Activated CD4-positive, alpha-beta T cell treated with anti-CD3 and anti-CD28 coated beads for 24 hours (primary cell): ENCODE data around the gene FBXO42.
"Not testable (repeated sequence)": the region's sequence is repeated elsewhere in the genome, so short reads cannot be mapped to it uniquely, and the experiment has no call there.

Experiments used
- DNase-seq, 2 donors: peaks; one replicate each; pipeline ENCODE4 v3.0.0-alpha.2; 2020; ENCODE audit warnings: low read depth in 2 of 2

Gene FBXO42

DNA sequence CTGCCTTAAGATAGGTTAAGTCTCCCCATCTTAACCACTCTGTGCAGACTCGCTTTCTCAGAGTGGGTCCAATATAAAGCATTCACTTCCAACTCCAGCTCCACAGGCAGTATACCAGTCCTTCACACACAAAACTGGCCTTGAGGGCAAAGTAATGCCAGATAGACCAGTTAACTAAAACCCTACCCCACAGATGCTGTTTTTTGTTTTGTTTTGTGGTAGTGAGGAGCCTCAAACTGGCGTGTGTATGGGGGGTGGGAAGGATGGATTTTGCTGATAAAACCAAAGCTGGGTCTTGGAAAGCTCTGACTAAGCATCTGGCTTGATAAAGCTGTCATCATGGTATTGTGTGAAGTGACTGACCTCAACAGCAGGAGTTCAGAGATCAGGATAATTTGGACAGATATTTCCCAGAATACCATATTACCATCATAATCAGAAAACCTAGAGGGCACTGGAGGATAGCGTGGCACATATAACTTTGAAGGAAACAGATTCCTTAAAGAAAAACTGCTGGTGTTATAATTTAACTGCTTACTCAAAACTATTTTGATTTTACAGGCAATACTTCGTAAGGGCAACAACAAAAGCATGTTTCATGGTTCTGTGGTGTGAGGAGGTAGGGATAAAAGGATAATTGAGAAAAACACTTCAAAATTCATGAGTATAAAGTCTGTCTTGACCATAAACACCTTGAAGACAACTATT, 85.7 kb downstream of the FBXO42 start:
- no peak for DNase-seq

DNA sequence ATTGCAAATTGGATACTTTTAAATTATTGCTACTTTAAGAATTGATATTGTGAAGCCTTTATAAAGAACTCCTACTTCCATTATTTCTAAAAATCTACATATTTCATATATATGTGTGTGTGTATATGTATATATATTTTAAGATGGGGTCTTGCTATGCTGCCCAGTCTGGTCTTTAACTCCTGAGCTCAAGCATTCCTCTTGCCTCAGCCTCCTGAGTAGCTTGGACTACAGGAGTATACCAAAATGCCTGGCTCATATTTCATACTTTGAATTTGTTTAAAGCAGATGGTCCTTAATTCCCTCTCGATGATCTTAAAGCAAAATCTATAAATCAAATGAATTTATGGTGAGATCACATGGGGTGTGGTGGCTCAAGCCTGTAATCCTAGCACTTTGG, 90.2 kb downstream of the FBXO42 start:
- DNase-seq = no peak

GRCh38 chr1:16260814-16261213, 91.5 kb downstream of the FBXO42 start:
- DNase-seq = no peak

DNA sequence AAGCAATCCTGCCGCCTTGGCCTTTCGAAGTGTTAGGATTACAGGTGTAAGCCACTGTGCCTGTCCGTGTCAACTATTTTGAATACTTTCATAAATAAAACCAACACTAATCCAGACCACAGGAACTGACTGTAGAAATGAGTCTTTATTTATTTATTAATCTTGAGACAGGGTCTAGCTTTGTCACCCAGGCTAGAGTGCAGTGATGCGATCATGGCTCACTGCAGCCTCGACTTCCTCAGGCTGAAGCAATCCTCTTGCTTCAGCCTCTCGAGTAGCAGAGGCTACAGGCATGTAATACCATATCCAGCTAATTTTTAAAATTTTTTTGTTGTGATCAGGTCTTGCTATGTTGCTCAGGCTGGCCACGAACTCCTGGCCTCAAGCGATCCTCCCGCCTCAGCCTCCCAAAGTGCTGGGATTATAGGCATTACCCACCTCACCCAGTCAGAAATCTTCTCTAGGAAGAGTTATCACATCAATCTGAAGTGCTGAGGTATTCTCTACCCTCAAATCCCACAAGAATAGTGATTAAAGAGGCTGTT, 93.6 kb downstream of the FBXO42 start:
- DNase-seq = no peak

GRCh38 chr1:16257968-16258367, 94.3 kb downstream of the FBXO42 start:
- DNase-seq = no peak

GRCh38 chr1:16257556-16257955, 94.7 kb downstream of the FBXO42 start:
- not testable (repeated sequence) for DNase-seq

- DNase-seq = no peak
Observed at GRCh38 chr1:16256478-16256877, 95.8 kb downstream of the FBXO42 start.

GRCh38 chr1:16254263-16254928, 97.9 kb downstream of the FBXO42 start:
- no peak for DNase-seq

DNA sequence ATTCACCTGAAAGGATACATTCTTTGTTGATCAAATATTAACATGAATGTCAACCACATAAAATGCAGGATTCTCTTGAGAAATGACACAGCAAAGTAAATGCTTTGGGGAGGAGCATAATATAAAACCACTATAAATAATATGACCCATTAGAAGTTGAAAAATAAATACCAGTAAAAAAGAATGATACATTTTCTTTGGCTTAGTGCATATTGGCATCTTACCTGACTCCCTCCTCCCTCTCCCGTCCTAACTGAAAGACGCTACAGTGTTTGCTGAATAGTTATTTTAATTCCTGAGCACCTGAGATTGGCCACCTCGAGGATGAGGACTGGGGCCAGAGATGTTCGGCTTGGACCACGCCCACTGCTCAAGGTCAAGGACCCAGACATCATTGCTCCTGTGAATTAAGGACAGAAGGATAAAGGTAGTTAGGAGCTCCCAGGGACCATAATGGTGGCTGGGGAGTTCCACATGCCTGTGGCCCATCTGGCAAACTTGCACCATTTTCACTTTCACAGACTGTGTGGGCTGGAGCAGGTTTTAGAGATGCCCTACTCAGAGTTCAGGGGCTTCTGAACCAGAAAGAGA, 98.9 kb downstream of the FBXO42 start:
- DNase-seq = no peak

- no peak for DNase-seq
Observed at GRCh38 chr1:16252912-16253311, 99.4 kb downstream of the FBXO42 start.

DNA sequence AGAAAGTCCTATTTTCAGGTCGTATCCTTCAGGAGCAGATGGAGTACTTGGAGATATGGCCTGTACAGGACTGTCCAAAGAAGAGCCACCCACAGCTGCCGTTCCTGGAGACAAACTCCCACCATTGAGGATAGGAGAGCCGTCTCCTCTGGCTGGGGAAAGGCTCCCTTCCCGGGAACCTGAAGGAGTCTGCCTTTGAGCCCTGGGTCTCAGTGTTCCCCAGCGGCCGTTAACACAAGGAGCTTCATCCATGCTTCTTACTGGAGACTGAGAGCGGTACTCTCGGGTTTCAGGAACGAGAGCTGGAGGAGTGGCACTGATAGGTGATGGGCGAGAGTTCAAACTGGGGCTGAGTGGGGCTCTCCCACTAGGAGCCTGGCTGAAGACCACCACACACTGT, 100.9 kb downstream of the FBXO42 start:
- DNase-seq = no peak

DNA sequence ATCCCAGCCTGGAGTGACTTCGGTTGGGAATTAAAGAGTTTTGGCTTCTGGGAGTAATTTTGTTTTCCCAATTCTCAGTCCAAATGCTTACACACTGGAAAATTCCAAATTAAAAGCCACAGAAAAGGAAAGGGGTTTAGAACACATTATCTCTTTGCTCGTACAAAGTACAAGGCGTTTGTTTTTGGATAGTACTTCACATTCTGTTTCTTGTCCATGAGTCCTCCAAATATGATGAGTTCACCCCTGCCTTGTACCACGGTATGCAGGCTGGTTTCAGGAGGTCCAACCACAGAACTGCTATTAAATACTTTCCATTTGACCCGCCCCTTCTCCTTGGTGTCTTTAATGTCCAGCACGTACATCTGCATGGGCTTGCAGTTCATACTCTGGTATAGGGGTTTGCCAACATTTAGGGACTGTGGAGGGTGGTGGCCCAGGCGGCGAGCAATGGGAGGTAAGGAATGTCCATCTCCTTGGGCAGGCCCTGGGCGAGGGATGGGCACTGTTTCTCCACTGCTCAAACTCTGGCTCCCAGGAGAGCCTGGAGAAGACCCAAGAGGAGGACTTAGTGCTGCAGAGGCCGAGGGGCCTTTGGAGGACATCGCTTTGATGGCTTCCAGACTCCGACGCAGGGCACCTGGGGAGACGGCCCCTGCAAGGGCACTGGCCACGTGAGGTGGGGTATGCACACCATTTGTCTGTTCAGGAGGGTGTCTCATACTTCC, 101.6 kb downstream of the FBXO42 start:
- DNase-seq = no peak

DNA sequence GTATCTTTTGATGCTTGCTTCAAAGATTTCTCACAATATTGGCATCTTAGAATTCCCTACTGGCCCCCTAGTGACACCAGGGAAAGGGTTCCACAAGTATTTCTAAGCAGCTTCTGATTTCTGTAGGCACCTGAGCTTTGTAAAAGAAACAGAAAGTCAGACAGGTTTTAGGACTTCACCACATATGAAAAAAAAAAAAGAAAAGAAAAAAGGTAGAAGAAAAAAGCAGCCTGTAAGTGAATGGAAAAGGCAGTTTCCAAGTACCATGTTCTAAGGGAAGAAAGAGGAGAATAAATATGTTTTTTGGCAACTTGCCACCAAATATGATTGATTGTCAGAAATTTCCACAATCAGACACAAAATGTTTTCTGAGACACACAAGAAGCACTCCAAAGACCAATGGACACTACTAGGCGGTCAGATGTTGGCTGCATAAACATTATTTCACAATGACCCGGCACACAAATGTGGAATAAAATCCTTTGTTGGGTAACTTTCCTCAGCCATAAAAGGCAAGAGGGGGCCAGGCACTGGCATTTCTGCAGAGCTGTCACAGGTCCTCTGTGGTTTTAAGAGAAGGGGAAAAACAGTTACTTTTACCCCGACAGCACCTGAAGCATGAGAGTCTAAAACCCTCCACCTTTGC, 102.6 kb downstream of the FBXO42 start:
- no peak for DNase-seq

GRCh38 chr1:16248603-16249516, 103.4 kb downstream of the FBXO42 start:
- no peak for DNase-seq

- DNase-seq = no peak
Observed at GRCh38 chr1:16248007-16248436, 104.3 kb downstream of the FBXO42 start.

- no peak for DNase-seq
Observed at GRCh38 chr1:16247441-16247840, 104.8 kb downstream of the FBXO42 start.

DNA sequence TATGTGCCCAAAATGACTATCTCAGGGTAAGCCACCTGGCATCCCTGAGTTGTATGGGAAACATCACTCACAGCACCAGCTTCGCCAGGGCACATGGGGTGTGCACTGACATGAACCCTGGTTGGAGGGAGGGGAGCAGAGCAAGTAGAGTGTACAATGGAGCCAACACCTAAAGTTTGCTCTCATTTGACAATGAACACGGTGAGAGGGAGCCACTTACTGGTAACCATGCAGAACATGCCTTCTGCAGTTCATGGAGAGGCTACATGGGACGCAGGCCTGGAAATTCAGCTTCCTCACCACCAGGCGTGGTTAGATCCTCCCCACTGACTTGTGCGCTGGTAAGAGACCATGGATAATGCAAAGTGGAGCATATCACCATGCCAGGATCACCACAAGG, 105.3 kb downstream of the FBXO42 start:
- no peak for DNase-seq

DNA sequence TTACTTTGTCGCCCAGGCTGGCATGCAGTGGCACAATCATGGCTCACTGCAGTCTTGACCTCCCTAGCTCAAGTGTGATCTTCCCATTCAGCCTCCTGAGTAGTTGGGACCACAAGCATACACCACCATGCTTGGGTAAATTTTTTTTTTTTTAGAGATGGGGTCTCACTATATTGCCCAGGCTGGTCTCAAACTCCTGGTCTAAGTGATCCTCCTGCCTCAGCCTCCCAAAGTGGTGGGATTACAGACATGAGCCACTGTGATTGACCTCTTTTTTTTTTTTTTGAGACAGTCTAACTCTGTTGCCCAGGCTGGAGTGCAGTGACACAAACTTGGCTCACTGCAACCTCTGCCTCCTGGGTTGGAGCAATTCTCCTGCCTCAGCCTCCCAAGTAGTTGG, 106.0 kb downstream of the FBXO42 start:
- not testable (repeated sequence) for DNase-seq

- DNase-seq = no peak
Observed at GRCh38 chr1:16245476-16246196, 106.6 kb downstream of the FBXO42 start.
